Measurements from ENCODE around the gene NARS2. TPM values are rescaled to one million over a fixed set of nuclear protein-coding genes. Genes with fewer than 3 reads are reported as not detected.
"Not testable (repeated sequence)": the region's sequence is repeated elsewhere in the genome, so short reads cannot be mapped to it uniquely, and the experiment has no call there.

The NARS2 gene
- total RNA-seq, 1 experiment from 2014 or later = 48.5 TPM

- DNase-seq (ENCODE audit: low spot score) = no peak
Observed at GRCh38 chr11:78542007-78542406, 32.7 kb downstream of the NARS2 start.

GRCh38 chr11:78541537-78541936 is 33.1 kb downstream of the NARS2 start:
- no peak for DNase-seq (ENCODE audit: low spot score)

GRCh38 chr11:78540256-78540655 is 34.4 kb downstream of the NARS2 start:
- DNase-seq (ENCODE audit: low spot score) = no peak

GRCh38 chr11:78539506-78539905 is 35.2 kb downstream of the NARS2 start:
- no peak for DNase-seq (ENCODE audit: low spot score)

- no peak for DNase-seq (ENCODE audit: low spot score)
Observed at GRCh38 chr11:78536933-78537332, 37.7 kb downstream of the NARS2 start.

GRCh38 chr11:78535920-78536319 is 38.7 kb downstream of the NARS2 start:
- DNase-seq (ENCODE audit: low spot score) = no peak

- DNase-seq (ENCODE audit: low spot score) = no peak
Observed at GRCh38 chr11:78535027-78535426, 39.6 kb downstream of the NARS2 start.

GRCh38 chr11:78533399-78533798 is 41.3 kb downstream of the NARS2 start:
- DNase-seq (ENCODE audit: low spot score) = no peak

GRCh38 chr11:78532991-78533390 is 41.7 kb downstream of the NARS2 start:
- DNase-seq (ENCODE audit: low spot score) = no peak

GRCh38 chr11:78526497-78527146 is 48.0 kb downstream of the NARS2 start:
- DNase-seq (ENCODE audit: low spot score) = no peak

- no peak for DNase-seq (ENCODE audit: low spot score)
Observed at GRCh38 chr11:78525720-78526119, 48.9 kb downstream of the NARS2 start.

GRCh38 chr11:78520230-78520629 is 54.4 kb downstream of the NARS2 start:
- DNase-seq (ENCODE audit: low spot score) = no peak

GRCh38 chr11:78516281-78516680 is 58.4 kb downstream of the NARS2 start:
- no peak for DNase-seq (ENCODE audit: low spot score)

GRCh38 chr11:78514922-78515502 is 59.7 kb downstream of the NARS2 start:
- DNase-seq (ENCODE audit: low spot score) = no peak

- DNase-seq (ENCODE audit: low spot score) = not testable (repeated sequence)
Observed at GRCh38 chr11:78513085-78513484, 61.6 kb downstream of the NARS2 start.

- no peak for DNase-seq (ENCODE audit: low spot score)
Observed at GRCh38 chr11:78510597-78510996, 64.1 kb downstream of the NARS2 start.

GRCh38 chr11:78510025-78510596 is 64.6 kb downstream of the NARS2 start:
- DNase-seq (ENCODE audit: low spot score) = no peak

GRCh38 chr11:78504708-78505107 is 70.0 kb downstream of the NARS2 start:
- DNase-seq (ENCODE audit: low spot score) = no peak

GRCh38 chr11:78504181-78504580 is 70.5 kb downstream of the NARS2 start:
- DNase-seq (ENCODE audit: low spot score) = no peak

GRCh38 chr11:78499971-78500370 is 74.7 kb downstream of the NARS2 start:
- DNase-seq (ENCODE audit: low spot score) = no peak

- no peak for DNase-seq (ENCODE audit: low spot score)
Observed at GRCh38 chr11:78497293-78497692, 77.4 kb downstream of the NARS2 start.

GRCh38 chr11:78493413-78493975 is 81.2 kb downstream of the NARS2 start:
- DNase-seq (ENCODE audit: low spot score) = no peak

- no peak for DNase-seq (ENCODE audit: low spot score)
Observed at GRCh38 chr11:78492973-78493372, 81.7 kb downstream of the NARS2 start.
